HG02970 (cell line): ENCODE data around the gene ZBTB20.
"Not testable (repeated sequence)": the region's sequence is repeated elsewhere in the genome, so short reads cannot be mapped to it uniquely, and the experiment has no call there.

Source experiments
- ATAC-seq: cut with Tn5 transposase; IDR thresholded peaks from one replicate; pipeline ENCODE4 v1.9.1; 2021; ENCODE audit warnings: mild to moderate bottlenecking, moderate library complexity, moderate number of reproducible peaks; ENCODE audit not compliant: unreplicated experiment, low FRiP score

ZBTB20 gene

GRCh38 chr3:114698146-114699105 is 448.7 kb downstream of the ZBTB20 start:
- no peak for ATAC-seq

GRCh38 chr3:114697401-114697800 is 449.7 kb downstream of the ZBTB20 start:
- ATAC-seq: no peak

- no peak for ATAC-seq
These were observed 452.8 kb downstream of the ZBTB20 start for GRCh38 chr3:114694251-114694650.

- ATAC-seq: no peak
These were observed 455.2 kb downstream of the ZBTB20 start for GRCh38 chr3:114691871-114692270.

DNA sequence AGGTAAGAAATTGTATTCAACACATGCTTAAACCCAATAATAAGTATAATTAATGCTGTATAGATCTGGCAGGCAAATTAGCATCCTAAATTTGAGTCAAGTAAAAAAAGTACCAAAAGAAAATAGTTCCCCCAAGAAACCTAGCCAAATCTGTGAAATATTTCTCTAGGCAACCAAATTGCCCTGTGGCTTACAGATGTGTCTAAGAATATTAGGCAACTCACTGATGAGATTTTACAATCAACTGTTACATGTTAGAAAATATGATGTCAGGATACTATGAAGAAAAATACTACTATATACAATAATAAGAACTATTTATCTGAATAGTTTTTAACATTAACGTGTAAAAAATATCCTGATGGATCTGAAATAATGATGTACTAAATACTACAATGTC is 456.2 kb downstream of the ZBTB20 start:
- no peak for ATAC-seq

DNA sequence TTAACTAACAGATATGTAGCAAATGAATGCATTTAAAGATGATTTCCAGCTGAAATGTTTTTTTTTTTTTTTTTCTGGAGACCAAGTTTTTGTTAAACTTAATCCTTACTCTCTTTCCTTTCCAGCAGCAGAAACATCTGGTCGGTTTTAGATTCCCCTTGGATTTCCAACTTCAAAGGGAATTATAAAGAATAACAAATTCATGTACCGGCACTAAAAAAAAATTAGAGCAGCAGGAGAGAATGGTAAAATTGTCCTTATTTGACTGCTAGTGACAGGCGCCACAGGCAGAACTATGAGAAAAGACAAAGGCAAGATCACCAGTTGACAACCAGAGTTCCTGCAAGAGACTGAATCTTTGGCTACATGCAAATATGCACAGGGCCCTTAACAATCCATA is 459.9 kb downstream of the ZBTB20 start:
- ATAC-seq: no peak

GRCh38 chr3:114686621-114687020 is 460.5 kb downstream of the ZBTB20 start:
- ATAC-seq: no peak

DNA sequence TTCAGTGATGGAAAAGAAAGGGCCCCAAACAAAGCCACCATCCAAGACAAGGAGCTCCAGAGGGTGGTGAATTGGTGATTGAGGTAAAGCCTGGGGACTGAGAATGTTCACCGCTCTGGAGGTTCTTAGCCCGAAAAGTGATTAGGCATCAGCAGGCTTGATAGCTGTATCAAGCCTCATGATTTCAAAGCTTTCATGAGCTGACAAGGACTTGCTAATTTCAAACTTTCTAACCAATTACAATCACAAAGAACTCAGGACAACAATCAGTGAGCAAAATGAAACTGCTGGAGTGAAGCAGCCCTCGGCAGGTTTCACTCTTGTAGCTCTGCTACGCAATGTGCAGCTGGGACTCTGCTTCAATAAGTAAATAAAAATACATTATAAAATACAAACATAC is 461.9 kb downstream of the ZBTB20 start:
- no peak for ATAC-seq

DNA sequence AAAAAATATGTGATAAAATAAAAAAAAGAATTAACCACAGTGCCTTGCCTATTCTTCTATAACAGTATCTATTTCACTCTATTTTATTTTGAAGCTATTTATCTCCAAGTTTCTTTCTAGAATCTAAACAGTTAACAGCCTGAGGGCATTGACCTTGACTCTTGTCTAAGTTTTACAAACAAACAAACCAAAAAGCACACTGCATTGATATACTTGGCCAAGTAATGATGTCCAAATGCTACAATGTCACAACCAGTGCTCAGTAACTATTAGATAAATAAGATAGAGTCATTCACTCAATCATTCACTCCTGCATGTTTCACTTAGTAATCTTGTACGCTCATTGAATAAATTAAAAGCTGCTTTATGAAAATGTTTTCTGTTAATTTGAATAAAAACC is 466.8 kb downstream of the ZBTB20 start:
- ATAC-seq: no peak

- ATAC-seq: not testable (repeated sequence)
These were observed 467.3 kb downstream of the ZBTB20 start for GRCh38 chr3:114679773-114680172.

DNA sequence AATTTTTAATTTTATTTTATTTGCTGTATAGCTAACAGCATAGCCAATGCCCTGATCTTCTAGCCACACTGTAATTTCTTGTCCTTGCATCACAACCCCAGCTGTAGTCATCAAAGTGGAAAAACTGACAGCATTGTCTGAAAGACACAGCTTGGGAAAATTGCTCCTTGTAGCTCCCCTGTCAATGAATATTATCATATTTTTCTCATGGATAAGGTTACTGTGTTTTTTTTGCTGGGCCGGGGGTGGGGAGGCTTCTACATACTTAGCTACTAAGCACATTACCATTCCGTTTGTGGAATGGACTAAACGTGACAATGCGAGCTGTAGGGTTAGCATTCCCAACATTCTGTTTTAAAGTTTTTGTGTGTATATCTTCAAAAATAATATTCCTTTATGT is 472.0 kb downstream of the ZBTB20 start:
- no peak for ATAC-seq

DNA sequence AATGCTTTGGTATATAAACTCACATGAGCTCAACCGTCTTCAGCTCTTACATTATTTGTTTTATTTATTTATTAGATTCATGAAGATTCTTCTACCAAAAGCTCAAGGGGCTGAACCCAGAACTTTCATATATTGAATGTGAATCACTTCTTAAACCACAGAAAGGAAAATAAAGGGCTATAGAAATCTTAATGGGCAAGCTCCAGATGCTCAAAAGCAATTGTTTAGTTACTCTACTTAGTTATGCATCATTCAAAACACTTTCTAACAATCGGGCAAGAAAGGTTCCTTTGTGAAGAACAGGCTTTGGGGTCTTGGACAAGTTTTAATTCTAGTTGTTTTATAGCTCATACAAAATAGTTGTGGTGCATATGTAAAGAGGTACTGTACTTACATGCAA is 473.1 kb downstream of the ZBTB20 start:
- ATAC-seq: no peak

GRCh38 chr3:114673481-114673880 is 473.6 kb downstream of the ZBTB20 start:
- ATAC-seq: no peak

DNA sequence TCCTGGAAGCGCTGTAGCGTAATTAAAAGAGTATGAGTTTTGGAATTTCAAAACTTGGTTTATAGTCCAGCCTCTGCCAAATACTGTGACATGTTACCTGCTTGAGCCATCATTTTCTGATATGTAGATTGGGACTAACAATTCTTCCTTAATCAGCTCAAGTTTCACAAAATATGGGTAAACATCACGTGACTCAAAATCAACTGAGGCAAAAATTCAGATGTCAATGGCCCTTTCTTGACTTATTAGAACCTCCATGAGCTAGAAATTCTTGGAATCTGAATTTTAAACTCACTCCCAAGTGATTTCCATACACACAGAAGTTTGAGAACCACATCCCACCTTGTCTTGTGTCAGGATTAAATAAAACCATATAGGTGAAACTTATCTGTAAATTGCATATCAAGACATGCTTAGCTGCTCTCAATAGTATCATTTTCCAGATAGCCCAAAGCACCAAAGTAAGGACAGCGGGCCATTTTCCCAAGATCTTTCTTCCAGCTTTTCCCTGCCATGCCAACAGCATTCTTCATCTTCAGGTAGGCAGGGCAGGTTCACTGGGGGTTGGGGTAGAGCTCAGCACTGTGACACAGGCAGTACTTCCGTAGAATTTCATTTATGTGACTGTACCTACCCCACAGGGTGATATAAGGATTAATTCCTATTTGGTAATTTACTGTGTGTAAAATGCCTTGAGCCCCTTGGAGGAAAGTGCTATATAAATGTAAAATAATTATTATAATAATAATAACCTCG is 474.2 kb downstream of the ZBTB20 start:
- no peak for ATAC-seq

DNA sequence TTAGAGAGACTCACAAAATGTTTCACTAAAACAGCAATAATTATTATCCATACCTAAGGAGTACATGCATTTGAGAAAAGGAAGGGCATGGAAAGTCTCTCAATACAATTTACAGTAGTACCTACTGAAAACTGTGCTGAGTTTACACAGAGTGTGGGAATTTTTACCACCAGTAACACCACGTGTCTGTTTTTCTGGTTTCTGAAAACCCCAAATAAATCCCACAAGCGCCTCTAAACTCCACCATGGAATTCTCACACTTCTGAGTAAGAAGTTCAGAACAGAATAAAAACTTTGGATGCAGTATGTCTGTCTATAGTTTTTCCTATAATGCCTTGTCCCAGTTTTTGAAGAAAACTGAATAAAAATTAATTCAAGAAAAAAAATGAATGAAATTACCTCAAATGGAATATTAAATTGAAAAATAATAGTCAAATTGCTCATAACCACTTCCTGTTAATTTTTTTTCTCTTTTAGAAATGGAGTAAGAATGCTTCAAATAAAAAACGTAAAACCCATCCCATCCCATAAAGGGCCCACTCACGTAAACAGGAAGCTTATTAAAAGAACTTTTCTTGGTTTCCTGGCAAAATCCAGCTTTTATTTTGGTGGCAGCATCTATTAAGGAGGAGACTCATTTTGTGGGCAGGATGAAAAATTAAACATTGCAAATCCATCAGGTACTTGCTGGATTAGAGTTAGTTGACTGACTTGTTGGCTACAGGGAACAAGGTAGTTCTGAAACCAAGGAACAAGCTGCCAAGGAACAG is 475.2 kb downstream of the ZBTB20 start:
- no peak for ATAC-seq

DNA sequence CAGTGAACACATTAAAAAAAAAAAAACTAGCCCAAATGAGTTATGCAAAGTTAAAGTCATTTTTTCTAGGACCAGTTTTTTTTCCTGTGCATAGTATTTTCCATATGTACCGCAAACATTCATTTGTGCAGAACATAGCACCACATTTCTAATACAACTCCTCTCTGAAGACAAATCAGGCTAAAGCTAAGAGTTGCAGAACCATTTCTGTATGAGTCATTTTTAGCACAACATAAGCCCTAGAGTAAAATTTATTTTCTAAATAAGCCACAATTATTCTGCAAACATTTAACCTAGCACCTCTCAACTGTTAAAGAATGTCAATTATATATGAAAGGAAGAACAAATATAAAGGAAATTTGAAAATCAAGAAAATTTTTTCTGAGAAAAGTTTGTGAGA is 477.5 kb downstream of the ZBTB20 start:
- ATAC-seq: no peak

DNA sequence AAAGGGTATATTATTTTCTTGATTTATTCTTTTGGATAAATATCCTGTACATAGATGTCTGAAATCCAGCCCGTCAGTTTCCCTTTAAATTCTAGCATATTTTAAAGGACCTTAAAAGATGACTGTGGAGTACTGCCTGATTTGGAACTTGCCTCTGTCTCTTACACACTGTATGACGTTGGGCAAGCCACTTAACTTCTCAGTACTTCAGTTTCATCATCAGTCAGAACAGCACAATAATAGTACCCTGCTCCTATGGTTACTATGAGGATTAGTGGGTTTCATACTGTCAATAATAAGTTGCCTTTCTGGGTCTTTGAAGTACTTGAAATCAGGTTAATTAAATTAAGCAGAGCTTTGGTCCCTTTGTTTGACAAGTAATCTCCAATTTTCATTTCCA is 479.0 kb downstream of the ZBTB20 start:
- no peak for ATAC-seq

DNA sequence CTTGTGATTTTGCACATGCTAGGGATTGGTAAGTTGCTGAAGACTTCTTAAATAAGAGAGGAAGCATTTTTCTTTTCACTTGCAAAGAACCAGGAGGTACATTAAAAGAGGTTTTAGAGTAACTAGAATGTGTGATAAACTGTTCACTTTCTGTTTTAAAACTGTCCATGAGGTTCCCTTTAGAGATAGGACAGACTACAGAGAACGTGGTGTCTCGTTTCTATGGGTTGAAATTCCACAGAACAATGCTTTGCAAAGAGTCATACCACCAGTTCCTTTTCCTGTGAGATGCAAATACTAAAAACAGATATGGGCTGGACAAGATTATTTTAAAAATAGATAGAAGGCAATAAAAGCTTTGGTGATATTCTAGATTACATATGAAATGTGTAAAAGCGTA is 480.5 kb downstream of the ZBTB20 start:
- no peak for ATAC-seq

- ATAC-seq: no peak
These were observed 483.1 kb downstream of the ZBTB20 start for GRCh38 chr3:114664006-114664405.

- no peak for ATAC-seq
These were observed 486.3 kb downstream of the ZBTB20 start for GRCh38 chr3:114660808-114661207.

DNA sequence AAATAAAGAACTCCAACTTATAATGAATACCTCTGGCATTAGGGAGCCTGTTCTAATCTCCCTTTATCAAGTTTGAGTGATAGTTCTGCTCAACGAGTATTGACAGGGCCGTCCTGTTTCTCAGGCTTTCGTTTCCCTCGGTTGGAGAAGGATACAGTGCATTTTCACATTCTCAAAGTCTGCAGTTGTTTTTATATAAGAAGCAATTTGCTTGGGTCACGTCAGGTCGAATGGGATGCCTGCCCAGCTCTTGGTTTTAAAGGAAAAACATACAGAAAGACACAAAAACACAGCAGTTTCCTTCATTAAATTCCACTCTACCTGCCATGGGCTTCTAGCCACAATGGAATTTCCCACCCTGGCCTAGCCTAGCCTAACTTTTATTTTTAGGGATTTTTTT is 487.0 kb downstream of the ZBTB20 start:
- ATAC-seq: no peak
